Upper lobe of left lung (tissue), 6 donors: ENCODE results near the gene ALAD. TPM values are rescaled to one million over a fixed set of nuclear protein-coding genes. Genes with fewer than 3 reads are reported as not detected.

Experiments
- ATAC-seq, 2 donors: fragments of 200-7000 bp; cut with Tn5 transposase; one replicate each; pipeline ENCODE4 v1.9.1; 2022; ENCODE audit warnings: mild to moderate bottlenecking in 2 of 2, moderate library complexity in 2 of 2; ENCODE audit not compliant: low FRiP score in 2 of 2
- DNase-seq, 2 donors: peaks; one replicate each; pipeline ENCODE4 v3.0.0-alpha.2; 2019 to 2020
- H3K27ac ChIP-seq, 4 donors: fragments of 200-600 bp; sonication (generic); one replicate each; pipeline ENCODE4 v1.5.1; 2016 to 2019
- H3K27me3 ChIP-seq, 4 donors: fragments of 200-600 bp; sonication (generic); one replicate each; pipeline ENCODE4 v1.5.1; 2017 to 2019
- H3K36me3 ChIP-seq, 4 donors: fragments of 200-600 bp; sonication (generic); one replicate each; pipeline ENCODE4 v1.5.1; 2016 to 2019
- H3K4me1 ChIP-seq, 4 donors: fragments of 200-600 bp; sonication (generic); one replicate each; pipeline ENCODE4 v1.5.1; 2018 to 2019
- H3K4me3 ChIP-seq, 4 donors: fragments of 200-600 bp; sonication (generic); one replicate each; pipeline ENCODE4 v1.5.1; 2017 to 2019; ENCODE audit warnings: mild to moderate bottlenecking in 2 of 4, moderate library complexity in 1 of 4
- H3K9me3 ChIP-seq, 4 donors: fragments of 200-600 bp; sonication (generic); one replicate each; pipeline ENCODE4 v1.5.1; 2018 to 2019
- EP300 ChIP-seq, 4 donors: sonication (generic); formaldehyde crosslinking; IDR thresholded peaks; one replicate each; pipeline ENCODE4 v1.5.1; 2017; ENCODE audit warnings: antibody characterized with exemption in 4 of 4, control low read depth in 2 of 4
- POLR2A ChIP-seq, 4 donors: fragments of 450-650 bp; IDR thresholded peaks; one replicate each; pipeline ENCODE4 v1.5.1; 2016 to 2017; ENCODE audit warnings: antibody characterized with exemption in 4 of 4, mild to moderate bottlenecking in 2 of 4
- POLR2AphosphoS5 ChIP-seq, 2 donors: sonication (generic); formaldehyde crosslinking; IDR thresholded peaks; one replicate each; pipeline ENCODE4 v1.5.1; 2017; ENCODE audit warnings: antibody characterized with exemption in 2 of 2
- WGBS, 2 donors: methylation state at CpG; one replicate each; pipeline ENCODE4 v1.1.5; 2017 to 2018; 5-methylcytosine and 5-hydroxymethylcytosine counted together
- total RNA-seq, 6 donors: library from RNA; depleted of rRNA in 4 of 6; stranded (reverse); fragments of >200 nt in 4 of 6; gene quantifications; one replicate each; pipeline versions ENCODE4 v1.1.0 to v1.2.1, GENCODE V29; 2016 to 2021
- TF ChIP-seq, protein P1 (sequence below), 6 experiments: fragments of 450-650 bp in 4 of 6; fragments of 200-600 bp in 2 of 6; sonication (generic) in 2 of 6; IDR thresholded peaks; one replicate each; pipeline ENCODE4 v1.5.1; 2016 to 2019; ENCODE audit warnings: antibody characterized with exemption in 6 of 6
- donor health status: DM: no; HTN: no; CAD: no; lungs with moderate emphysema.
- donor health status: DM: no; HTN: yes; CAD: no; lungs with severe emphysema.

The ALAD gene
- total RNA-seq, 6 donors from 2014 or later, result 30.6 to 48.2 (median 38.2) TPM

DNA sequence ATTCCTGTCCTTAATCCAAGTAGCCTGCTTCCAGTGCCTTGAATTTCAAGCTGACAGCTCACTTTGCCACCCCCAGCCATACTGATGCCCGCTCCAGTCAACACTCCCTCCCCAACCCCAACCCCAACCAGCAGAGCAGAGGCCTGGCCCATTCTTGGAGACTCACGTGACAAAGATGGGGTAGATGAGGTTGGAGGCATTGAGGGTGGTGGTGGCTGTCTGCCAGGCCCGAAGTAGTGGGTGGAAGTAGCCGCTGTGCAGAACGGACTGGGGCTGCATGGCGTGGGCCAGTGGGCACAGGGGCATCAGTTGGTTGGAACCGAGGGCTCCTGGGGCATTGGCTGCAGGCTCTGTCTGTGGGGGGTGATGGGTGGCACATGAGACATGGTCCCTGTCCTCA lies 7.8 kb downstream of the ALAD start:
- Histone ChIP-seq H3K4me1 (peaks cover 0 to 1% (median 0%) of the 10 kb centered on the region in 4 donors), H3K27me3 (no peaks in the 10 kb centered on the region), H3K4me3 (no peak overlapping the region), H3K9me3 (no peaks in the 10 kb centered on the region), H3K27ac (no peak overlapping the region), H3K36me3 (peaks cover 16 to 62% (median 42%) of the 10 kb centered on the region in 4 donors)
- TF ChIP-seq POLR2AphosphoS5 (IDR thresholded peaks at IDR 0.05) (no peak), POLR2A (IDR thresholded peaks at IDR 0.05) (no peak), EP300 (IDR thresholded peaks at IDR 0.05) (no peak)
- TF ChIP-seq, protein P1, sequence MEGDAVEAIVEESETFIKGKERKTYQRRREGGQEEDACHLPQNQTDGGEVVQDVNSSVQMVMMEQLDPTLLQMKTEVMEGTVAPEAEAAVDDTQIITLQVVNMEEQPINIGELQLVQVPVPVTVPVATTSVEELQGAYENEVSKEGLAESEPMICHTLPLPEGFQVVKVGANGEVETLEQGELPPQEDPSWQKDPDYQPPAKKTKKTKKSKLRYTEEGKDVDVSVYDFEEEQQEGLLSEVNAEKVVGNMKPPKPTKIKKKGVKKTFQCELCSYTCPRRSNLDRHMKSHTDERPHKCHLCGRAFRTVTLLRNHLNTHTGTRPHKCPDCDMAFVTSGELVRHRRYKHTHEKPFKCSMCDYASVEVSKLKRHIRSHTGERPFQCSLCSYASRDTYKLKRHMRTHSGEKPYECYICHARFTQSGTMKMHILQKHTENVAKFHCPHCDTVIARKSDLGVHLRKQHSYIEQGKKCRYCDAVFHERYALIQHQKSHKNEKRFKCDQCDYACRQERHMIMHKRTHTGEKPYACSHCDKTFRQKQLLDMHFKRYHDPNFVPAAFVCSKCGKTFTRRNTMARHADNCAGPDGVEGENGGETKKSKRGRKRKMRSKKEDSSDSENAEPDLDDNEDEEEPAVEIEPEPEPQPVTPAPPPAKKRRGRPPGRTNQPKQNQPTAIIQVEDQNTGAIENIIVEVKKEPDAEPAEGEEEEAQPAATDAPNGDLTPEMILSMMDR (IDR thresholded peaks at IDR 0.05), result no peak
- peak in 1 of 2 donors; percentile 50 for DNase-seq
- WGBS, 2 donors, result 92 to 97% methylated on average over 3 to 7 of the region's 7 CpGs
- no peak for ATAC-seq

DNA sequence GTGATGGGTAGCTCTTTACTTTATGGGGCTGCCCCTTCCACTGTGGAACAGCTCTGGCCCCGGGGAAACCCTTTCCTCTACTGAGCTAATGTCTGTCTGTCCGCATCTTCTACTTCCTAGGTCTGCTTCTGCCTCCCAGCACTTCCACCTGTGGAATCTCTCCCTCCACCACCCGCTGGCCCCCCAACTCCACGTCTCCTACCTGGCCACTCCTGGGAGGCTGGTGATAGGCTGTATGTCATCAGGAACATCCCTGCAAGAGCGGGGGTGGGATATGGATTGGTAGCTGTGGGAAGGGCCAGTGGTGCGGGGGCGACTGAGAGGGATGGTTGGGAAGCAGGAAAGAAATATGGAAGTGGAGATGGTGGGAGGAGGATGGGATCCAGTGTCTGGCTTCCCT lies 9.2 kb downstream of the ALAD start:
- Histone ChIP-seq H3K4me3 (no peak overlapping the region), H3K4me1 (no peaks in the 10 kb centered on the region), H3K27ac (no peak overlapping the region), H3K36me3 (peaks cover 16 to 75% (median 52%) of the 10 kb centered on the region in 4 donors), H3K27me3 (no peaks in the 10 kb centered on the region), H3K9me3 (no peaks in the 10 kb centered on the region)
- WGBS, 2 donors, result 96 to 97% methylated on average over 7 of the region's 7 CpGs
- ATAC-seq, result no peak
- TF ChIP-seq EP300 (IDR thresholded peaks at IDR 0.05) (no peak), POLR2AphosphoS5 (IDR thresholded peaks at IDR 0.05) (no peak), POLR2A (IDR thresholded peaks at IDR 0.05) (no peak)
- TF ChIP-seq, protein P1 (IDR thresholded peaks at IDR 0.05), result no peak
- DNase-seq, result no peak

DNA sequence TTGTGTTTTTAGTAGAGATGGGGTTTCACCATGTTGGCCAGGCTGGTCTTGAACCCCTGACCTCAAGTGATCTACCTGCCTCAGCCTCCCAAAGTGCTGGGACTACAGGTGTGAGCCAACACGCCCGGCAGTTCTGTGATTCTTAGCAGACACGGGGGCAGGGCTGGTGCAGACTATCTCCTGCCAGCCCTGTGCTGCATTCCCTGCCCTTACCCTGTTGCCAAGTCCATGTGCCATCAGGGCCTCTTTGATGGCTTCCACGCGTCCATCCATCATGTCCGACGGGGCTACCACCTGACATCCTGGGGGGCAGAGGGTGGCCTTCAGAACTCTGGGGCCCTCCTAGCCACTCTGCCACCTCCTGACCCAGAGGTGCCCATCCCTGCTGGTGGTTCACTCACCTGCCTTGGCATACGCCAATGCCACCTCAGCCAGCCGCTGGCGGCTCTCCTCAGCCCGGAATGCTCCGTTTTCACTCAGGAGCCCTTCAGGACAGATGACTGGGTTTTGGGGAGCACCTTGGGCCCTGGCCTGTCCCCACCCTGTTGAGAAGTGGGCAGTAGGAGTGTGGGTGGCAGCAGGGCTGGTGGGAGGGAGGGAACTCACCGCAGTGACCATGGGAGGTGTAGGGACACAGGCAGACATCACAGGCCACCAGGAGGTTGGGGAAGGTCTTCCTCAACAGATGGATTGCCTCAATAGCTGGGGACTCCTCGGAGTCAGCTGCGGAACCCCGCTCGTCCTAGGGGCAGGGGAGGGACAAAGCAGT lies 10.7 kb downstream of the ALAD start:
- Histone ChIP-seq H3K36me3 (peaks cover 16 to 78% (median 52%) of the 10 kb centered on the region in 4 donors), H3K27ac (no peak overlapping the region)

DNA sequence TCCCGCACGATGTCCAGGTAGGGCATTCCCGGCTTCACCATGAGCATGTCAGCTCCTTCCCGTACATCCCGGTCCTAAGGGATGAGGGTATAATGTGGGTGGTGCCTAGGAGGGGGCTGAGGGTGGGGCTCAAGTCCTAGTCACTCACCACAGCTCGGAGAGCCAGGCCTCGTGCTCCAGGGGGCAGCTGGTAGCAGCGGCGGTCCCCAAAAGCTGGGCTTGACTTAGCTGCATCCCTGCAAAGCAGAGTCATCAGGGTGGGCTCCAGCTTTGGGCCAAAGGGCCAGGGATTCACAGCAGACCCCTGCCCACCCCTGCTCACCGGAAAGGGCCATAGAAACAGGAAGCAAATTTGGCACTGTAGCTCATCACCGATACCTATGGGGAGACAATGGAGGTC lies 11.6 kb downstream of the ALAD start:
- Histone ChIP-seq H3K4me3 (no peak overlapping the region), H3K27ac (no peak overlapping the region), H3K27me3 (no peaks in the 10 kb centered on the region), H3K36me3 (peaks cover 16 to 71% (median 52%) of the 10 kb centered on the region in 4 donors), H3K4me1 (no peaks in the 10 kb centered on the region), H3K9me3 (no peaks in the 10 kb centered on the region)
- TF ChIP-seq, protein P1 (IDR thresholded peaks at IDR 0.05), result no peak
- TF ChIP-seq POLR2AphosphoS5 (IDR thresholded peaks at IDR 0.05) (no peak), EP300 (IDR thresholded peaks at IDR 0.05) (no peak), POLR2A (IDR thresholded peaks at IDR 0.05) (no peak)
- ATAC-seq (no peak), DNase-seq (no peak)
- 94 to 98% methylated on average over 7 to 11 of the region's 11 CpGs for WGBS, 2 donors

More for the DNA sequence above, 10.7 kb downstream of the ALAD start:
- H3K4me1 ChIP-seq, result no peaks in the 10 kb centered on the region
- ATAC-seq, result no peak
- 92 to 97% methylated on average over 13 to 16 of the region's 17 CpGs for WGBS, 2 donors
- H3K9me3 ChIP-seq, result no peaks in the 10 kb centered on the region
- H3K4me3 ChIP-seq, result no peak overlapping the region
- TF ChIP-seq POLR2AphosphoS5 (IDR thresholded peaks at IDR 0.05), result no peak
- TF ChIP-seq, protein P1 (IDR thresholded peaks at IDR 0.05), result no peak
- no peak for TF ChIP-seq POLR2A (IDR thresholded peaks at IDR 0.05)
- no peak for TF ChIP-seq EP300 (IDR thresholded peaks at IDR 0.05)
- peak in 1 of 2 donors; percentile 54 for DNase-seq
- no peaks in the 10 kb centered on the region for H3K27me3 ChIP-seq
